Right cardiac atrium (tissue), 5 donors: ENCODE measurements around the gene TBXA2R. TPM values are rescaled to one million over a fixed set of nuclear protein-coding genes. Genes with fewer than 3 reads are reported as not detected.

ENCODE experiments used
- ATAC-seq, 2 donors: fragments of 200-7000 bp; cut with Tn5 transposase; one replicate each; pipeline versions ENCODE4 v1.8.0 to v1.9.1; 2020; ENCODE audit warnings: moderate library complexity in 2 of 2, mild to moderate bottlenecking in 1 of 2
- DNase-seq, 3 donors: peaks; one replicate each; pipeline ENCODE4 v3.0.0-alpha.2; 2020
- H3K27ac ChIP-seq: one replicate; pipeline ENCODE4 v1.5.1; 2013; ENCODE audit warnings: mild to moderate bottlenecking, low read length, control low read depth, moderate library complexity
- H3K27me3 ChIP-seq: one replicate; pipeline ENCODE4 v1.6.1; 2013; ENCODE audit not compliant: control insufficient read depth, insufficient read depth
- H3K4me1 ChIP-seq: one replicate; pipeline ENCODE4 v1.6.1; 2013; ENCODE audit warnings: low read length; ENCODE audit not compliant: control insufficient read depth, insufficient read depth
- H3K4me3 ChIP-seq: one replicate; pipeline ENCODE4 v1.5.1; 2013; ENCODE audit warnings: low read length, control low read depth
- H3K9me3 ChIP-seq: one replicate; pipeline ENCODE4 v1.6.1; 2013; ENCODE audit warnings: low read length; ENCODE audit not compliant: control insufficient read depth
- WGBS: extraction: QIAGEN DNeasy Blood & Tissue Kit; methylation state at CpG from one replicate; pipeline ENCODE4 v1.1.7; 2013; 5-methylcytosine and 5-hydroxymethylcytosine counted together
- intact Hi-C, 4 donors: fragments of 100-400 bp; cut with DNase I; formaldehyde crosslinking; loops; one replicate each; pipeline versions ENCODE4 v1.11.0 to v1.14.0; 2022 to 2023
- polyA plus RNA-seq: library from polyadenylated mRNA; stranded (reverse); fragments of 200-250 nt; gene quantifications from one replicate; pipeline ENCODE4 v1.2.3, GENCODE V29; 2013
- total RNA-seq, 4 donors: library from RNA; stranded (reverse); fragmentation: NEBNext Ultra II Directional; extraction: Animal tissue kit (Norgen Biotek cat#: 25700); gene quantifications; one replicate each; pipeline ENCODE4 v1.2.1, GENCODE V29; 2021
- donor health status: healthy with polysubstance abuse.
- donor health status: DM: no; HTN: yes; CAD: no.
- donor health status: DM: no; HTN: no; CAD: no.
- donor health status: DM: no; HTN: yes; CAD: no; lungs with severe emphysema.
- donor health status: DM: yes; HTN: yes; CAD: no.

The TBXA2R gene
- total and polyA plus RNA-seq, 5 donors: 1.3 to 2.2 (median 2.0) TPM

GRCh38 chr19:3548606-3549005 is 58.1 kb downstream of the TBXA2R start:
- H3K4me3 ChIP-seq: no peak overlapping the region
- intact Hi-C loops: loop anchor here (5.0 to 10.0 kb wide), 3 partner anchors 66 to 156 kb away; partner anchors contain the start of genes PIP5K1C (in 2 of the 4) and TJP3 (in 2 of the 4)
- H3K27ac ChIP-seq: no peak overlapping the region
- no peaks in the 10 kb centered on the region for H3K4me1 ChIP-seq
- ATAC-seq: no peak
- no peak for DNase-seq
- H3K9me3 ChIP-seq: no peaks in the 10 kb centered on the region
- 79% methylated on average over 14 of the region's 14 CpGs for WGBS
- H3K27me3 ChIP-seq: no peaks in the 10 kb centered on the region

GRCh38 chr19:3547767-3548282 is 58.9 kb downstream of the TBXA2R start:
- intact Hi-C loops: loop anchor here (5.0 to 10.0 kb wide), 3 partner anchors 67 to 157 kb away; partner anchors contain the start of genes PIP5K1C (in 2 of the 4) and TJP3 (in 2 of the 4)
- 87% methylated on average over 36 of the region's 36 CpGs for WGBS
- Histone ChIP-seq H3K9me3 (no peaks in the 10 kb centered on the region), H3K4me3 (no peak overlapping the region), H3K27ac (no peak overlapping the region), H3K4me1 (no peaks in the 10 kb centered on the region), H3K27me3 (no peaks in the 10 kb centered on the region)
- ATAC-seq (no peak), DNase-seq (peak in 2 of 3 donors; percentile 53 to 56)

- no peaks in the 10 kb centered on the region for H3K9me3 ChIP-seq
- WGBS: 87% methylated on average over 15 of the region's 15 CpGs
- intact Hi-C loops: loop anchor here (5.0 to 10.0 kb wide), 3 partner anchors 67 to 157 kb away; partner anchors contain the start of genes PIP5K1C (in 2 of the 4) and TJP3 (in 2 of the 4)
- H3K27me3 ChIP-seq: no peaks in the 10 kb centered on the region
- H3K27ac ChIP-seq: no peak overlapping the region
- no peaks in the 10 kb centered on the region for H3K4me1 ChIP-seq
- ATAC-seq: no peak
- DNase-seq: peak in 2 of 3 donors; percentile 63 to 74
- no peak overlapping the region for H3K4me3 ChIP-seq
These were observed 59.4 kb downstream of the TBXA2R start for GRCh38 chr19:3547301-3547731.

- ATAC-seq (no peak), DNase-seq (no peak)
- no peaks in the 10 kb centered on the region for H3K27me3 ChIP-seq
- no peak overlapping the region for H3K4me3 ChIP-seq
- intact Hi-C loops: loop anchor here (5.0 to 10.0 kb wide), 3 partner anchors 69 to 159 kb away; partner anchors contain the start of genes PIP5K1C (in 2 of the 4) and TJP3 (in 2 of the 4)
- WGBS: 92% methylated on average over 23 of the region's 23 CpGs
- no peaks in the 10 kb centered on the region for H3K9me3 ChIP-seq
- H3K4me1 ChIP-seq: no peaks in the 10 kb centered on the region
- H3K27ac ChIP-seq: no peak overlapping the region
These were observed 60.6 kb downstream of the TBXA2R start for GRCh38 chr19:3546119-3546518.

- WGBS: 78% methylated on average over 10 of the region's 10 CpGs
- no peak overlapping the region for H3K4me3 ChIP-seq
- DNase-seq: no peak
- intact Hi-C loops: loop anchor here (5.0 to 10.0 kb wide), 3 partner anchors 69 to 159 kb away; partner anchors contain the start of genes PIP5K1C (in 2 of the 4) and TJP3 (in 2 of the 4)
- H3K4me1 ChIP-seq: no peaks in the 10 kb centered on the region
- H3K27ac ChIP-seq: no peak overlapping the region
- H3K9me3 ChIP-seq: no peaks in the 10 kb centered on the region
- ATAC-seq: no peak
- H3K27me3 ChIP-seq: no peaks in the 10 kb centered on the region
These were observed 61.0 kb downstream of the TBXA2R start for GRCh38 chr19:3545669-3546034.

GRCh38 chr19:3544742-3545668 is 61.7 kb downstream of the TBXA2R start:
- peak; percentile 44 to 70 for ATAC-seq
- H3K27me3 ChIP-seq: no peaks in the 10 kb centered on the region
- H3K4me3 ChIP-seq: no peak overlapping the region
- H3K4me1 ChIP-seq: no peaks in the 10 kb centered on the region
- intact Hi-C loops: loop anchor here (5.0 to 10.0 kb wide), 3 partner anchors 70 to 160 kb away; partner anchors contain the start of genes PIP5K1C (in 2 of the 4) and TJP3 (in 2 of the 4)
- 64% methylated on average over 30 of the region's 30 CpGs for WGBS
- DNase-seq: peak; percentile 67 to 92 (median 86)
- no peak overlapping the region for H3K27ac ChIP-seq
- no peaks in the 10 kb centered on the region for H3K9me3 ChIP-seq

Other genes with a start within 250 kb of the TBXA2R start
- 100 to 1,000 TPM; 175 to 223 (median 188) TPM for gene NFIC, start 240.3 kb downstream of the TBXA2R start, total RNA-seq
- 186 TPM for gene NFIC, start 240.3 kb downstream of the TBXA2R start, polyA plus RNA-seq
- gene SMIM24, start 126.3 kb downstream of the TBXA2R start, total RNA-seq: not detected
- gene SMIM24, start 126.3 kb downstream of the TBXA2R start, polyA plus RNA-seq: not detected
- not detected for gene SMIM44, start 123.4 kb downstream of the TBXA2R start, total RNA-seq
- not detected for gene SMIM44, start 123.4 kb downstream of the TBXA2R start, polyA plus RNA-seq
- gene DOHH, start 106.2 kb downstream of the TBXA2R start, total RNA-seq: 10 to 100 TPM in 3 of 4 donors, 1 to 10 TPM in 1; 9.8 to 14.2 (median 11.4) TPM
- 14.8 TPM for gene DOHH, start 106.2 kb downstream of the TBXA2R start, polyA plus RNA-seq
- 10 to 100 TPM; 18.6 to 23.3 (median 21.8) TPM for gene FZR1, start 100.6 kb downstream of the TBXA2R start, total RNA-seq
- 14.3 TPM for gene FZR1, start 100.6 kb downstream of the TBXA2R start, polyA plus RNA-seq
- gene TEKTIP1, start 67.7 kb downstream of the TBXA2R start, total RNA-seq: 1 to 10 TPM in 1 of 4 donors, under 1 TPM in 1, not detected in 2; 0.97 to 1.2 TPM
- gene TEKTIP1, start 67.7 kb downstream of the TBXA2R start, polyA plus RNA-seq: 0.20 TPM
- gene MFSD12, start 49.3 kb downstream of the TBXA2R start, total RNA-seq: 10 to 100 TPM; 20.6 to 31.7 (median 29.6) TPM
- gene MFSD12, start 49.3 kb downstream of the TBXA2R start, polyA plus RNA-seq: 21.3 TPM
- gene HMG20B, start 33.9 kb downstream of the TBXA2R start, total RNA-seq: 10 to 100 TPM; 35.7 to 46.0 (median 36.2) TPM
- 50.5 TPM for gene HMG20B, start 33.9 kb downstream of the TBXA2R start, polyA plus RNA-seq
- gene GIPC3, start 21.4 kb downstream of the TBXA2R start, total RNA-seq: 1 to 10 TPM in 2 of 4 donors, under 1 TPM in 2; 0.89 to 2.1 (median 1.2) TPM
- gene GIPC3, start 21.4 kb downstream of the TBXA2R start, polyA plus RNA-seq: 1.2 TPM
- gene CACTIN, start 19.9 kb upstream of the TBXA2R start, total RNA-seq: 10 to 100 TPM; 13.8 to 17.8 (median 14.4) TPM
- gene CACTIN, start 19.9 kb upstream of the TBXA2R start, polyA plus RNA-seq: 13.5 TPM
- 10 to 100 TPM; 38.8 to 48.3 (median 40.4) TPM for gene PIP5K1C, start 93.6 kb upstream of the TBXA2R start, total RNA-seq
- gene PIP5K1C, start 93.6 kb upstream of the TBXA2R start, polyA plus RNA-seq: 31.4 TPM
- gene TJP3, start 101.5 kb upstream of the TBXA2R start, total RNA-seq: not detected
- 0.05 TPM for gene TJP3, start 101.5 kb upstream of the TBXA2R start, polyA plus RNA-seq
- 10 to 100 TPM; 10.5 to 14.0 (median 11.8) TPM for gene APBA3, start 154.8 kb upstream of the TBXA2R start, total RNA-seq
- gene APBA3, start 154.8 kb upstream of the TBXA2R start, polyA plus RNA-seq: 13.1 TPM
- gene MRPL54, start 155.8 kb upstream of the TBXA2R start, total RNA-seq: 10 to 100 TPM; 62.9 to 78.1 (median 69.4) TPM
- gene MRPL54, start 155.8 kb upstream of the TBXA2R start, polyA plus RNA-seq: 129 TPM
- not detected for gene RAX2, start 165.4 kb upstream of the TBXA2R start, total RNA-seq
- gene RAX2, start 165.4 kb upstream of the TBXA2R start, polyA plus RNA-seq: not detected
- gene MATK, start 179.5 kb upstream of the TBXA2R start, total RNA-seq: 1 to 10 TPM in 2 of 4 donors, under 1 TPM in 2; 0.51 to 1.8 (median 1.0) TPM
- gene MATK, start 179.5 kb upstream of the TBXA2R start, polyA plus RNA-seq: 0.36 TPM